ENCODE data around the gene EGR2. TPM values are rescaled to one million over a fixed set of nuclear protein-coding genes. Genes with fewer than 3 reads are reported as not detected.

EGR2 gene
- polyA plus RNA-seq, 3 donors = 2.0 to 7.2 (median 2.3) TPM

GRCh38 chr10:62826273-62826672 lies 10.1 kb upstream of the EGR2 start:
- DNase-seq (ENCODE audit: extremely low read depth in 1 of 11, low read depth in 9 of 11, low spot score in 4 of 11) = no peak

DNA sequence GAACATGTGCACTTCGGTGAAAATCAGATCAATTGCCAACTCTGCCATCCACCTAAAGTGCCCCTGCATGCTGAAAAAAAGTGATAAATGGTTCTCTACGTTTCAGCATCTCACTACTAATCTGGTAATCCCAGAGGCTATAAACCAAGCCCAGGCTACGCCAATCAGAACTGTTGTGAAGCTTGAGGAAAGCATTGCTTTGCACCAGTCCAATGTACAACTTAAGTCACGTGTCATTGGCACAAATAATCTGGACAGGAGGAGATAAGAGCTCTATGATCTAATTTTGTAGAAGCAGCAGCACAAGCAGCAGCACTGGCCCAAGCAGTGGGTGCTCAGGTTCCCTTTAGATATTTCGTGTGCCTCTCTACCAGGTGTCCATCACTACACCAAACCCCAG lies 4.4 kb upstream of the EGR2 start:
- no peak for DNase-seq (ENCODE audit: extremely low read depth in 1 of 11, low read depth in 9 of 11, low spot score in 4 of 11)

- DNase-seq (ENCODE audit: extremely low read depth in 1 of 11, low read depth in 9 of 11, low spot score in 4 of 11) = no peak
Measured at GRCh38 chr10:62819141-62819920, 3.2 kb upstream of the EGR2 start.

GRCh38 chr10:62818426-62819011 lies 2.4 kb upstream of the EGR2 start:
- peak in 3 of 11 donors; percentile 15 to 26 (median 21) for DNase-seq (ENCODE audit: extremely low read depth in 1 of 11, low read depth in 9 of 11, low spot score in 4 of 11)

DNA sequence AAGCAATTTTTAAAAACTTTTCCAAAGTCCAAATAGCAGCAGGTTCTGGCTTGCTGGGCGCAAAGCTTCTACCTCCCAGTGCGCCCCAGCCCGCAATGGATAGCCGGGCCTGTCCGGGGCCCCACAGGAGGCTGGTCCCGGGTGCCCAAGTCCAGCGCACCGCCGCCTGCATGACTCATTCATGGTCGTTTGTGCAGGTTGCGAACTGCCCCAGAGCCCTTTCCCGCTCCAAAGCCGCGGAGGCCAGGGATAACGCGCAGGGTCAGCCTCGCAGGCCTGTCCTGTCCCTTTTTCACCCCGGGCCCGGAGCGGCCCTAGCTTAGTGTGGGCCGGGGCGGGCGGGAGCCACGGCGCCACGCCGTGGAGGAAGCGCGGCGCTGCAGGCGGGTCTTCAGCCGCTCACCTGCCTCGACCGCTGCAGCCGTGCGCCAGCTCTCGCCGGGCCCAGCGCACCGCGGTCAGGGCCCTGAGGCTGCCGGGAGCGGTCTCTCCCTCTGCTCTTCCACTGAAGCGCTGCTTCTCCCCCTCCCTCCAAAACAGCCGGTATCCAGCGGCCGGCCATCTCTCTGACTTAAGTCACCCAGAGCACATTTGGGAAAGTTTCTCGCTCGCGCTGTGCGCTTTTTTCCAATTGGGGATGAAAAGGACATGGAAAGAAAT lies 1.7 kb upstream of the EGR2 start:
- peak in 6 of 11 donors; percentile 65 to 77 (median 74) for DNase-seq (ENCODE audit: extremely low read depth in 1 of 11, low read depth in 9 of 11, low spot score in 4 of 11)

DNA sequence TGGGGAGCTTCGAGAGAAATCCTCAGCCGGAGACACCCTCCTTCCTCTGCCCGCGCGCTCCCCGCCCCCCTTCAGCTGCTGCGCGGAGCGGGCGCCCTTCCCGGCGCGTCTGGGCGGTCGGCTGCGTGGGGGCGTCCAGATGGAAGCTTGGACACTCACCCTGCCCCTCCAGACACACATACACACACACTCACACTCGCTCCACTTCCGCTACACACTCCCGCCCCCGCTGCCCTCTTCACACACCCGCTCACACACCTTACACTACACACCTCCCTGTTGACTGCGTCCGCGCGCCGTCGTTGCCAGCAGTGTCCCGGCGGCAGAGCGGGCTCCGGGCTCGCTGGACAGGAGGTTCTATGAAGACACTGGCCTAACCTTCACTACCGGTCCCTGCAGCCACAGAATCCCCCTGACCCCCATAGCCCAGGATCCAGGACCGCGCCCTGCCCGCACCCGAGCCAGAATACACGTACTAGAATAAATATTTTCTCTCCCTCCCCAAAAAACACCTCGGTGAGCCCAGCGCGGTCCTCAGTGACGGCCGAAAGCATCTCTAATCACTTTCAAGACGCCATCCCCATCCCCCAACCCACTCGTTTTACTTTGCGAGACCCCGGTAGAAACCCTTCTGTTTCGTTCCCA lies 1.1 kb upstream of the EGR2 start:
- DNase-seq (ENCODE audit: extremely low read depth in 1 of 11, low read depth in 9 of 11, low spot score in 4 of 11) = peak in 4 of 11 donors; percentile 10 to 28 (median 22)

DNA sequence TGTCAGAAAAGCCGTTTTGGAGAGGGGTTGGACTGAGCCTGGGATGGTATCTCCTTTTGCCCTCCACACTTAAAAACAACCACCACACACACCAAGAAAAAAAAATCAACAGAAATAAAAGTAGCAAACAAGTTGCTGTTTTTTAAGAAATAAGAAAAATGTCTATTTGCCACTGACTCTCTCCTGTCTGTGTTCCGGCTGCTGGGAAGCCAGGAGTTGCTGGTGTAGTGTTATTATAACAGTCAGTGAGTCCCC lies 163 bp downstream of the EGR2 start:
- DNase-seq (ENCODE audit: extremely low read depth in 1 of 11, low read depth in 9 of 11, low spot score in 4 of 11) = no peak

- DNase-seq (ENCODE audit: extremely low read depth in 1 of 11, low read depth in 9 of 11, low spot score in 4 of 11) = peak in 3 of 11 donors; percentile 10 to 27 (median 23)
Measured at GRCh38 chr10:62815381-62816075, 638 bp downstream of the EGR2 start.

- peak in 4 of 11 donors; percentile 13 to 20 (median 16) for DNase-seq (ENCODE audit: extremely low read depth in 1 of 11, low read depth in 9 of 11, low spot score in 4 of 11)
Measured at GRCh38 chr10:62814756-62815380, 1.3 kb downstream of the EGR2 start.

DNA sequence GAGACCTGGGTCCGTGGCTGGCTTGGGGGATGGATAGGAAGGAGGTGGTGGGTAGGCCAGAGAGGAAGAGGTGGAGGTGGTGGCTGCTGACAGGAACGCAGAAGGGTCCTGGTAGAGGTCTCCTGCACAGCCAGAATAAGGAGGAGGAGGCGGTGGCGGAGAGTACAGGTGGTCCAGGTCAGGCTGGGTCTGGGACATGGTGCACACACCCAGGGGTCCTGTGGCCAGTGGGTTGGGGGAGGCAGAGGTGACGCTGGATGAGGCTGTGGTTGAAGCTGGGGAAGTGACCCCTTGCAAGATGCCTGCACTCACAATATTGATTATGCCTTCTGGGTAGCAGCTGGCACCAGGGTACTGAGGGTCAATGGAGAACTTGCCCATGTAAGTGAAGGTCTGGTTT lies 2.2 kb downstream of the EGR2 start:
- DNase-seq (ENCODE audit: extremely low read depth in 1 of 11, low read depth in 9 of 11, low spot score in 4 of 11) = no peak

DNA sequence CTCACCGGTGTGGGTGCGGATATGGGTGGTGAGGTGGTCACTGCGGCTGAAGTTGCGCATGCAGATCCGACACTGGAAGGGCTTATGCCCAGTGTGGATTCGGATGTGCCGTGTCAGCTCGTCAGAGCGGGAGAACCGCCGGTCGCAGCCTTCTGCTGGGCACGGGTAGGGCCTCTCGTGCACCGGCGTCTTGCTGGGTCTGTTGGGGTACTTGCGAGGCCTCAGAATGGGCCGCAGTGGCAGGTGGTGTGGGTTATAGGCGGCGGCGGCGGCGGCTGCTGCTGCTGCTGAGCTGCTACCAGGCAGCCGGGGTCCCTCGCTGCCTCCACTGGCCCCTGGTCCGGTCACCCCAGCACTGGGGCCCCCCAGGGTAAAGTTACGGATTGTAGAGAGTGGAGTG lies 2.7 kb downstream of the EGR2 start:
- DNase-seq (ENCODE audit: extremely low read depth in 1 of 11, low read depth in 9 of 11, low spot score in 4 of 11) = no peak

DNA sequence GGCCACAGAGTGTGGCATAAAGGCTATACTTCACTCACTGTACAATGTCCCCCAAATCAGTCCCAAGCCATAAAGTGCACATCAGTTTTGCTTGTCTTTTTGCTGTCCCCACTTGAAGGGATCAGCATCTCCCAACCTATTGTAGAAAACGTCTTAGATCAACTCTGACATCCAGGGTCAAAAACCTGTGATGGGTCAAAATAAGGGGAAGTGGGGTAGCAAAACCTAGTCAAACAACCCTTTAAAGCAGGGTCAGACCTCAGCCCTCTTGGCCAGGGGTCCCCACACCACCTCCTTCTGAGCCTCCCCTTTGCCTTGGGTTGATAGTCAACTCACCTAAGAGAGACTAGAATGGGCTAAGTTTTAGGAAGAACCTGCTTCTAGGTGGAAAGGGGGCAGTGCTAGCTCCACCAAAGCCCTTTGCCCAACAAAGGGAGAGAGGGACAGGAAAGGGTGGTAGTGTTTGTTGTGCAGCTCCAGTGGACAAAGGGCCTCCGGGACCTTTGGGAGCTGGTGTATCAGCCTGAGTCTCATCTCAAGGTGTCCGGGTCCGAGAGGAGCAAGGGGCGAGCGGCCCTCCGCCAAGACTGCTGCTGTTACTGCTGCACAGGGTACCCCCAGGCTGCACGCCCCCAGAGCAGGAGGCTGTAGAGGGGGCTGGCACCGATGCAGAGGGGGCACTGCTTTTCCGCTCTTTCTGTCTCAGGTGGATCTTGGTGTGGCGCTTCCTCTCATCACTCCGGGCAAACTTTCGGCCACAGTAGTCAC lies 3.3 kb downstream of the EGR2 start:
- DNase-seq (ENCODE audit: extremely low read depth in 1 of 11, low read depth in 9 of 11, low spot score in 4 of 11) = no peak

DNA sequence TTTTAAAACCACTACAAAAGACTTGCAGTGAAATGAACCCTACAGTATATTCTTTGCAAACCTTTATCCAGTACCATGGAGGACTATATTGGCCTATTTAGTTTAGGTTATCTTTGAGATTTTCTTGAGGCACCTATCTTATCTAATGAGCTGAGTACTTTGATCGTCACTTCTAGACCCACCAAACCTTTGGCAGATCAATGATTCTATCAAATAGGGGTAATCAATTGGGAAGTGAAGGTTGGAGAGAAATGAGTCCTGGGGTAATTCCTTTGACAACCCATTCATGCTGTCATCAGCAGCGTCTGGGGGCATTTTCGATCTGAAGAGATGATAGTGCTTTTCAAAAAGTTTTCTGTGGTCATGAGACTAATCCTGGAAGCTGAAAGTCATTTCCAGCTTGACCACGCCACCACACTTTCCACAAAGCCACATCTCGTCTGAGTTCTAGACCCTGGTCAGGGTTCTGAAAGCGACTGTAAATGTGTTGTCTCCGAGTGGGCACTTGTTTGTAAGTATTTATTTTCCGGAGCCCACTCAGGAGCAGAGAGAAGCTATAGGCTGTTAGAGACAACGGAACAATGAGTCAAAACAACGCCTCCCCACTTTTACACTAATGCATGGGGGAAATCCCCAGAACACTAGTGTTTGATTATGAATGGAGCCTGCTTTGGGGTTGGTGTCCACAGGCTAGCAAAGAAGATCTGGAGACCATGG lies 4.8 kb downstream of the EGR2 start:
- DNase-seq (ENCODE audit: extremely low read depth in 1 of 11, low read depth in 9 of 11, low spot score in 4 of 11) = no peak

DNA sequence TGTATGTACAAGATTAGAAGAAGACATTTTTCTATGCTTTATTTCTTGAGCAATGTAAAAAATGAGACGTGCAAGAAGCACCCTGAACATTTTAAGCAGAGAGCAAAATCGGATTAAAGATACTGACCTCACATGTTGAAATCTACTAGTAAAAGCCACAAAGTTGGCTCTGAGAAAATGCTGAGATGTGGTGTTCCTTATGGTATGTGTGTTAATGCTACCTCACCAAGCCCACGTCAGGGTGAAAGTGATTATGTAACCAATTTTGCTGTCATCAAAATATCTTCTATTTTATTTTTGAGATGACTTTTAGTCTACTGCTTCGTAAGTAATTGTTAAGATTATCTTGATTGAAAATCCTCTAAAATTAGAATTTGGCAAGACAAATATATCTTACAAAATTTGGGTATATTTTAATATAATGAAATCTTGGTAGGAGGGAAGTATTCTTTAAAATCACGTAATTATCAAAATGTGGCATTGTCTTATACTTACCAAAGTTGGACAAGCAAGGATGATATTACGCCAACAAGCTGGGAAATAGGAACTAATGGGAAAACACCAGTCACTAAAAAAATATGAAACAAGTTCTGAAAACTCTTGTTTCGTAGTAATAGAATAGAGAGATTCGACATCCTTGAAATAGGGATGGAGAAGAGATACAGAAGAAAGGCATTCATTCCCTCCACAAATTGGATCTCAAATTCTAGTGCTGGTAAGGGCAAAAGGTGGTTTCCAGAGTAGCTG lies 5.8 kb downstream of the EGR2 start:
- DNase-seq (ENCODE audit: extremely low read depth in 1 of 11, low read depth in 9 of 11, low spot score in 4 of 11) = no peak

DNA sequence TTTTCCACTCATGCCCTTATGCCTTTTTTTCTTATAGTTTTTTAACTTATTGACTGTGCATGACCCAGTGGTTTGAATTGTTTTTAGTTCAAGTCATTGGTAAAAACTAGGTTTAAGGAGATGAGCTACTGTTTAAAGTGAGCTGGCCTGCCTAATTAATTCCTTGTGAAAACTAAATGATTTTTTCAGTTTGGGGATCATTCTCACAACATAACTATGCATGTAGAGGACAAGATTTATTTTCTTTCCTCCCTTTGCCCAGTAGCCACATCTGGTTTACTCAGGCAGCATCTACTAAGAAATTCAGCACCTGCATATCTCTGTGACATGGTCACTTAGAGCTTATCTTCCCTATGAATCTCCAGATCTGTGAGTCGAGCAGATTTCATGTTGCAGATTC lies 9.9 kb downstream of the EGR2 start:
- no peak for DNase-seq (ENCODE audit: extremely low read depth in 1 of 11, low read depth in 9 of 11, low spot score in 4 of 11)

DNA sequence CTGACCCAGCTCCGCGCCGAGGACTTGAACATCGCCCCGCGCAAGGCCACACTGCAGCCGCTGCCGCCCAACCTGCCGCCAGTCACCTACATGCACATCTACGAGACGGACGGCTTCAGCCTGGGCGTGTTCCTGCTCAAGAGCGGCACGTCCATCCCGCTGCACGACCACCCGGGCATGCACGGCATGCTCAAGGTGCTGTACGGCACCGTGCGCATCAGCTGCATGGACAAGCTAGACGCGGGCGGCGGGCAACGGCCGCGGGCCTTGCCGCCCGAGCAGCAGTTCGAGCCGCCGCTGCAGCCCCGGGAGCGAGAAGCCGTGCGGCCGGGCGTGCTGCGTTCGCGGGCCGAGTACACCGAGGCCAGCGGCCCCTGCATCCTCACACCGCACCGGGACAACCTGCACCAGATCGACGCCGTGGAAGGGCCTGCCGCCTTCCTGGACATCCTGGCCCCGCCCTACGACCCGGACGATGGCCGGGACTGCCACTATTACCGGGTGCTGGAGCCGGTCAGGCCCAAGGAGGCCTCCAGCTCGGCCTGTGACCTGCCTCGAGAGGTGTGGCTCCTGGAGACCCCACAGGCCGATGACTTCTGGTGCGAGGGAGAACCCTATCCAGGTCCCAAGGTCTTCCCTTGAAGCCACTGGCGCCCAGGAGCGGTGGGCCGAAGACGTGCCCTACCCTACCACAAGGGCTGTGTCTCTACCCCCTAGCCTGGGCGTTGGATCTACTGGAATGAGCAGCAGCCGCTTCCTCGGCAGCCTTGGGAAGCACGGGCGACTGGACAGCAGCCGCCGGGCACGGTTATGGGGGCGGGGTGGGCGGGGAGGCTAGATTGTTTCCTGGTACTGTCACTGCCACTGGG lies 10.7 kb downstream of the EGR2 start:
- peak in 3 of 11 donors; percentile 12 to 34 (median 33) for DNase-seq (ENCODE audit: extremely low read depth in 1 of 11, low read depth in 9 of 11, low spot score in 4 of 11)
